Measurements from ENCODE around the gene KIF2C. TPM values are rescaled to one million over a fixed set of nuclear protein-coding genes. Genes with fewer than 3 reads are reported as not detected.

KIF2C gene
- total RNA-seq, 1 experiment from 2014 or later, result 98.7 TPM

DNA sequence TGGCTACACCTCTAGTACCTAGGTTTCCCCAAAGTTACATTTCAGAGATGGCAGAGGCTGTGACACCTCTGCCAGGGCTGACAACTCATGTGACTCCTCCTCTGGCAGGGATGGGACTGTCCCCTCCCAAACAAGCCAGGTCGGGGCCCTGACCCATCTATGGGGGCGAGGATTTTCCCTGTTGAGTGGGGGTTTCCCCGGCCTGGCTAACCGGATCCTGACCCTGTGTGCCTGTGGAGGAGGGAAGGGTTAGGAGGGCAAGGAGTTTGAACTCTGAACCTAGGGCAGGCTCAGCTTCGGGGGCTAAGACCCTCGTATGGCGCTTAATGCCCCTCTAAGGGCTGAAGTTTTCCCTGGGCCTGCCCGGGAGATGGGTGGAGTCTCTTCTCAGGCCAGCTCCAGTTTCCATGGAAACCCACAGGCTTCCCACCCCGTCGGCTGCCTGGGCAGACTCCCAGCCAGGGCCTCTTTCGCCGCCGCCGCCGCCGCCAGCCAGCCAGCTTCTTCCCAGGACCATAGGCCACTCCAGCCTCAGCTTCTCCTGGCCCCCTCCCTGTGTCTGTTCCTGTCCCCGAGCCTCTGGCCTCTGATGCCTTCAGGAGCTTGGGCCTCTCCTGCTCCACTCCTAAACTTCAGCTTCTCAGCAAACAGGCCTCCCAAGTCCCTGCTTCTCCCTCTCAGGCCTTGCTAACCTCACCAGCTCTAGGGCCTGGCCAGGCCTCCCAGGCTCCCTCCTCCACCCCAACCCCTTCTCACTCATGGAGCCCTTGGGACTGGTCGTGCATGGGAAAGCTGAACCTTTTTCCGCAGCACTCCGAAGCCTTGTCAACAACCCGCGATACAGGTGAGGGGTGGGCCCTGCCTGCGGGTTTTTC, 68.7 kb downstream of the KIF2C start, which contains the start of gene BTBD19:
BTBD19 (plus strand) TSS at position 461 of the 875 bp plus-strand sequence; CDS start at position 759, 298 bp downstream.
- ATAC-seq (peak; percentile 3), DNase-seq (no peak)
- Histone ChIP-seq H3K4me2 (ENCODE audit: low read length) (peak within 1 kb of the TSS; percentile 66), H2AFZ (ENCODE audit: low read length) (0 out of 2 replicates have a peak within 1 kb of the TSS, but pooled peaks have one; percentile 11), H3K9ac (ENCODE audit: low read length) (peak within 1 kb of the TSS; percentile 87), H3K27ac (ENCODE audit: low read length) (peak within 1 kb of the TSS; percentile 98), H4K20me1 (ENCODE audit: low read length) (no peaks in the 10 kb centered on the region), H3K27me3 (ENCODE audit: low read length) (no peaks in the 10 kb centered on the region), H3K36me3 (ENCODE audit: low read depth, low read length) (peaks cover 3% of the 10 kb centered on the region; the same call in 1 of the 2 replicates), H3K9me3 (ENCODE audit: low read length) (no peaks in the 10 kb centered on the region), H3K4me1 (ENCODE audit: insufficient read depth, low read length) (peaks cover 44% of the 10 kb centered on the region), H3K4me3 (ENCODE audit: low read length) (no peak within 1 kb of the TSS), H3K9me2 (replicated peaks; ENCODE audit: low read length) (no peaks in the 10 kb centered on the region), H3K79me2 (ENCODE audit: low read length) (no peaks in the 10 kb centered on the region), H3F3A (ENCODE audit: low read length, unreplicated experiment) (peaks cover 5% of the 10 kb centered on the region)
- TF ChIP-seq, protein P1, sequence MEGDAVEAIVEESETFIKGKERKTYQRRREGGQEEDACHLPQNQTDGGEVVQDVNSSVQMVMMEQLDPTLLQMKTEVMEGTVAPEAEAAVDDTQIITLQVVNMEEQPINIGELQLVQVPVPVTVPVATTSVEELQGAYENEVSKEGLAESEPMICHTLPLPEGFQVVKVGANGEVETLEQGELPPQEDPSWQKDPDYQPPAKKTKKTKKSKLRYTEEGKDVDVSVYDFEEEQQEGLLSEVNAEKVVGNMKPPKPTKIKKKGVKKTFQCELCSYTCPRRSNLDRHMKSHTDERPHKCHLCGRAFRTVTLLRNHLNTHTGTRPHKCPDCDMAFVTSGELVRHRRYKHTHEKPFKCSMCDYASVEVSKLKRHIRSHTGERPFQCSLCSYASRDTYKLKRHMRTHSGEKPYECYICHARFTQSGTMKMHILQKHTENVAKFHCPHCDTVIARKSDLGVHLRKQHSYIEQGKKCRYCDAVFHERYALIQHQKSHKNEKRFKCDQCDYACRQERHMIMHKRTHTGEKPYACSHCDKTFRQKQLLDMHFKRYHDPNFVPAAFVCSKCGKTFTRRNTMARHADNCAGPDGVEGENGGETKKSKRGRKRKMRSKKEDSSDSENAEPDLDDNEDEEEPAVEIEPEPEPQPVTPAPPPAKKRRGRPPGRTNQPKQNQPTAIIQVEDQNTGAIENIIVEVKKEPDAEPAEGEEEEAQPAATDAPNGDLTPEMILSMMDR (conservative IDR thresholded peaks at IDR 0.05; ENCODE audit: low read depth, low read length), result no peak
- no peak for TF ChIP-seq EZH2phosphoT487 (IDR thresholded peaks at IDR 0.05; ENCODE audit: borderline replicate concordance, low read length)
- TF ChIP-seq EZH2 (IDR thresholded peaks at IDR 0.05; ENCODE audit: low read length, unreplicated experiment), result no peak
- intact Hi-C loops (cut with micrococcal nuclease), result no loop called here
- ChIA-PET POLR2A (ENCODE audit: unreplicated experiment) (interaction anchor here (1.0 kb wide), 1 partner anchor 8 kb away, joined by 3 read pairs; no protein-coding TSS in a partner anchor), CTCF (interaction anchor here (0.6 kb wide), 1 partner anchor 8 kb away, joined by 4 read pairs; the partner anchor contains the start of gene PLK3)
- BruUV-seq (replicated peaks), result no TSS peak

DNA sequence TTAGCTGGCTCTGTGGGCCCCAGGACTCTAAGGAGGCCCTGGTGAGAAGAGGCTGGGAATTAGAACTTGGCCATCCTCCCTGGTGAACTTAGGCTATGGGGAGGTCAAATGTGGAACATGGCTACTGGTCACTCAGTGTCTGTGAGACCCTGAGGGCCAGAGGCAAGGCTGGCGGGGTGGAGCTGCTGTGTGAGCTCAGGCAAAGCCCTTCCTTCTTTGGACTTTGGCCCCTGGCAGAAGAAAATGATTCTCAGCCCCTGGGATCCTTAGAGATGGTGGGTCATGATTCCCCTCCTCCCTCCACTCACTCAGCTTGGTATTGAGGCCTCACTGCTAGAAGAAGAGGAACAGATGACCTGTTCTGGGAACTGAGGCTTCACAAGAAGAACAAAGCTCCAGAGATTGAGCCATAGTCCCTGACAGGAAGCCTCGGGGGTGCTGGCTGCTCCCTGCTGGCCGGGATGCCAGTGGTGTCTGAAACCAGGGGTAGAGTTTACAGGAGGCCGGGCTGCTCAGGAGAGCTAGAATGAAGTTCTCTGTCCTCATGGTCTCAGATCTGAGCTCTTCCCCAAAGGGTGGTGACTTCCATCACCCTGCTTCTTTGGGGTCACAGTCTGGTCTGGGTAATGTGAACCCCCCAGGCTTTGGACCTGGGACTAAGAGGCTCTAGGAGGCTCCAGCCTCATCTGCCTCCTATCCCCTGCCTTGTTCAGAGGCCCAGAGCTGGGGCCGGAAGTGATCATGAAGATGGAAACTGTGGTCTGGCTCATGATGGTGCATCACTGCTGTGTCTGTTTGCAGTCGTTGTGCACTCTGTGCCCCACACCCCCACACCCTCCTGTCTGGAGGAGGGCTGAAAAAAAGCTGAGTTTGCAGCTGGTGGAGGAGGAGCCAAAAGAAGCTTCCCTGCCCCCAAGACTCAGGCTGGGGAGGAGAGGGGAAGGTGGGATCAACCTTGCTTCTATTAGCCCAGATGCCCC, 69.6 kb downstream of the KIF2C start:
- DNase-seq, result no peak
- Histone ChIP-seq H3K4me1 (ENCODE audit: insufficient read depth, low read length) (peaks cover 44% of the 10 kb centered on the region), H3K9me3 (ENCODE audit: low read length) (no peaks in the 10 kb centered on the region), H3K9me2 (replicated peaks; ENCODE audit: low read length) (no peaks in the 10 kb centered on the region), H3K9ac (ENCODE audit: low read length) (peak overlapping the region; percentile 87; the same call in 1 of the 2 replicates), H4K20me1 (ENCODE audit: low read length) (no peaks in the 10 kb centered on the region), H3K27ac (ENCODE audit: low read length) (peak overlapping the region; percentile 98), H3K4me3 (ENCODE audit: low read length) (no peak overlapping the region), H3K4me2 (ENCODE audit: low read length) (no peak overlapping the region), H2AFZ (ENCODE audit: low read length) (no peak overlapping the region), H3K36me3 (ENCODE audit: low read depth, low read length) (peaks cover 3% of the 10 kb centered on the region; the same call in 1 of the 2 replicates), H3K27me3 (ENCODE audit: low read length) (no peaks in the 10 kb centered on the region), H3F3A (ENCODE audit: low read length, unreplicated experiment) (peaks cover 5% of the 10 kb centered on the region), H3K79me2 (ENCODE audit: low read length) (no peaks in the 10 kb centered on the region)
- no peak for ATAC-seq
- ChIA-PET CTCF (interaction anchor here (0.6 kb wide), 1 partner anchor 9 kb away, joined by 4 read pairs; the partner anchor contains the start of gene PLK3), POLR2A (ENCODE audit: unreplicated experiment) (interaction anchor here (1.0 kb wide), 1 partner anchor 9 kb away, joined by 3 read pairs; no protein-coding TSS in a partner anchor)
- intact Hi-C loops (cut with micrococcal nuclease), result no loop called here
- BruUV-seq (replicated peaks), result no TSS peak
- TF ChIP-seq EZH2 (IDR thresholded peaks at IDR 0.05; ENCODE audit: low read length, unreplicated experiment) (no peak), EZH2phosphoT487 (IDR thresholded peaks at IDR 0.05; ENCODE audit: borderline replicate concordance, low read length) (no peak)
- TF ChIP-seq, protein P1 (conservative IDR thresholded peaks at IDR 0.05; ENCODE audit: low read depth, low read length), result no peak
